ENCODE data around the gene MAGI3. TPM values are rescaled to one million over a fixed set of nuclear protein-coding genes. Genes with fewer than 3 reads are reported as not detected.
A peak's percentile ranks its signal among the peaks of the same experiment; 100 is the strongest.

The MAGI3 gene
- total RNA-seq, 1 donor, result 7.2 TPM

- Histone ChIP-seq H3K36me3 (ENCODE audit: insufficient read depth, low read length) (no peaks in the 10 kb centered on the region), H3K4me3 (ENCODE audit: insufficient read depth, low read length) (no peak overlapping the region), H3K27ac (ENCODE audit: low read depth, low read length) (peak overlapping the region; percentile 83), H2AFZ (ENCODE audit: low read length) (peak overlapping the region; percentile 16), H3K9me3 (ENCODE audit: low read depth, low read length) (no peaks in the 10 kb centered on the region), H3K27me3 (ENCODE audit: insufficient read depth, low read length) (no peaks in the 10 kb centered on the region), H3K4me2 (ENCODE audit: insufficient read depth, low read length) (no peak overlapping the region), H3K4me1 (ENCODE audit: insufficient read depth, low read length) (peaks cover 29% of the 10 kb centered on the region), H4K20me1 (ENCODE audit: insufficient read depth, low read length) (no peaks in the 10 kb centered on the region), H3K79me2 (ENCODE audit: insufficient read depth, low read length) (peaks cover 11% of the 10 kb centered on the region)
- DNase-seq (ENCODE audit: insufficient read length, low spot score, missing footprints), result no peak
- no peak for TF ChIP-seq CTCF (IDR thresholded peaks at IDR 0.05; ENCODE audit: extremely low read depth, low read depth, low read length)
Observed at GRCh38 chr1:113534875-113535274, 144.6 kb downstream of the MAGI3 start.

- Histone ChIP-seq H3K4me1 (ENCODE audit: insufficient read depth, low read length) (peaks cover 25% of the 10 kb centered on the region), H3K36me3 (ENCODE audit: insufficient read depth, low read length) (no peaks in the 10 kb centered on the region), H3K4me3 (ENCODE audit: insufficient read depth, low read length) (no peak overlapping the region), H3K79me2 (ENCODE audit: insufficient read depth, low read length) (peaks cover 15% of the 10 kb centered on the region), H4K20me1 (ENCODE audit: insufficient read depth, low read length) (no peaks in the 10 kb centered on the region), H3K9me3 (ENCODE audit: low read depth, low read length) (no peaks in the 10 kb centered on the region), H3K4me2 (ENCODE audit: insufficient read depth, low read length) (no peak overlapping the region), H2AFZ (ENCODE audit: low read length) (no peak overlapping the region), H3K27me3 (ENCODE audit: insufficient read depth, low read length) (no peaks in the 10 kb centered on the region), H3K27ac (ENCODE audit: low read depth, low read length) (peak overlapping the region; percentile 58)
- no peak for TF ChIP-seq CTCF (IDR thresholded peaks at IDR 0.05; ENCODE audit: extremely low read depth, low read depth, low read length)
- DNase-seq (ENCODE audit: insufficient read length, low spot score, missing footprints), result no peak
Observed at GRCh38 chr1:113536182-113536780, 146.0 kb downstream of the MAGI3 start.

- H3K79me2 ChIP-seq (ENCODE audit: insufficient read depth, low read length), result peaks cover 18% of the 10 kb centered on the region
- H3K27me3 ChIP-seq (ENCODE audit: insufficient read depth, low read length), result no peaks in the 10 kb centered on the region
- H3K4me3 ChIP-seq (ENCODE audit: insufficient read depth, low read length), result no peak overlapping the region
- peaks cover 38% of the 10 kb centered on the region for H3K4me1 ChIP-seq (ENCODE audit: insufficient read depth, low read length)
- no peaks in the 10 kb centered on the region for H3K9me3 ChIP-seq (ENCODE audit: low read depth, low read length)
- TF ChIP-seq CTCF (IDR thresholded peaks at IDR 0.05; ENCODE audit: extremely low read depth, low read depth, low read length), result no peak
- no peak overlapping the region for H3K4me2 ChIP-seq (ENCODE audit: insufficient read depth, low read length)
- H3K36me3 ChIP-seq (ENCODE audit: insufficient read depth, low read length), result no peaks in the 10 kb centered on the region
- peak overlapping the region; percentile 27 for H3K27ac ChIP-seq (ENCODE audit: low read depth, low read length)
- peak; percentile 1 for DNase-seq (ENCODE audit: insufficient read length, low spot score, missing footprints)
- no peaks in the 10 kb centered on the region for H4K20me1 ChIP-seq (ENCODE audit: insufficient read depth, low read length)
- H2AFZ ChIP-seq (ENCODE audit: low read length), result no peak overlapping the region
Observed at GRCh38 chr1:113538225-113538624, 147.9 kb downstream of the MAGI3 start.

- TF ChIP-seq CTCF (IDR thresholded peaks at IDR 0.05; ENCODE audit: extremely low read depth, low read depth, low read length), result no peak
- Histone ChIP-seq H3K79me2 (ENCODE audit: insufficient read depth, low read length) (peaks cover 18% of the 10 kb centered on the region), H3K4me2 (ENCODE audit: insufficient read depth, low read length) (no peak overlapping the region), H4K20me1 (ENCODE audit: insufficient read depth, low read length) (no peaks in the 10 kb centered on the region), H3K36me3 (ENCODE audit: insufficient read depth, low read length) (no peaks in the 10 kb centered on the region), H3K27ac (ENCODE audit: low read depth, low read length) (no peak overlapping the region), H3K27me3 (ENCODE audit: insufficient read depth, low read length) (no peaks in the 10 kb centered on the region), H3K9me3 (ENCODE audit: low read depth, low read length) (no peaks in the 10 kb centered on the region), H3K4me3 (ENCODE audit: insufficient read depth, low read length) (no peak overlapping the region), H2AFZ (ENCODE audit: low read length) (no peak overlapping the region), H3K4me1 (ENCODE audit: insufficient read depth, low read length) (peaks cover 23% of the 10 kb centered on the region)
- DNase-seq (ENCODE audit: insufficient read length, low spot score, missing footprints), result no peak
Observed at GRCh38 chr1:113540335-113540734, 150.0 kb downstream of the MAGI3 start.

Data from osteoblast (primary cell).